Activated naive CD4-positive, alpha-beta T cell treated with anti-CD3 and anti-CD28 coated beads, Interleukin-2, amount 50 U/mL, for 16 hours (primary cell): ENCODE results near the gene MAGEB4.
"Not testable (repeated sequence)": the region's sequence is repeated elsewhere in the genome, so short reads cannot be mapped to it uniquely, and the experiment has no call there.

ENCODE experiments used
- DNase-seq: peaks from one replicate; pipeline ENCODE4 v3.0.0-alpha.2; 2020

The MAGEB4 gene, protein sequence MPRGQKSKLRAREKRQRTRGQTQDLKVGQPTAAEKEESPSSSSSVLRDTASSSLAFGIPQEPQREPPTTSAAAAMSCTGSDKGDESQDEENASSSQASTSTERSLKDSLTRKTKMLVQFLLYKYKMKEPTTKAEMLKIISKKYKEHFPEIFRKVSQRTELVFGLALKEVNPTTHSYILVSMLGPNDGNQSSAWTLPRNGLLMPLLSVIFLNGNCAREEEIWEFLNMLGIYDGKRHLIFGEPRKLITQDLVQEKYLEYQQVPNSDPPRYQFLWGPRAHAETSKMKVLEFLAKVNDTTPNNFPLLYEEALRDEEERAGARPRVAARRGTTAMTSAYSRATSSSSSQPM

DNA sequence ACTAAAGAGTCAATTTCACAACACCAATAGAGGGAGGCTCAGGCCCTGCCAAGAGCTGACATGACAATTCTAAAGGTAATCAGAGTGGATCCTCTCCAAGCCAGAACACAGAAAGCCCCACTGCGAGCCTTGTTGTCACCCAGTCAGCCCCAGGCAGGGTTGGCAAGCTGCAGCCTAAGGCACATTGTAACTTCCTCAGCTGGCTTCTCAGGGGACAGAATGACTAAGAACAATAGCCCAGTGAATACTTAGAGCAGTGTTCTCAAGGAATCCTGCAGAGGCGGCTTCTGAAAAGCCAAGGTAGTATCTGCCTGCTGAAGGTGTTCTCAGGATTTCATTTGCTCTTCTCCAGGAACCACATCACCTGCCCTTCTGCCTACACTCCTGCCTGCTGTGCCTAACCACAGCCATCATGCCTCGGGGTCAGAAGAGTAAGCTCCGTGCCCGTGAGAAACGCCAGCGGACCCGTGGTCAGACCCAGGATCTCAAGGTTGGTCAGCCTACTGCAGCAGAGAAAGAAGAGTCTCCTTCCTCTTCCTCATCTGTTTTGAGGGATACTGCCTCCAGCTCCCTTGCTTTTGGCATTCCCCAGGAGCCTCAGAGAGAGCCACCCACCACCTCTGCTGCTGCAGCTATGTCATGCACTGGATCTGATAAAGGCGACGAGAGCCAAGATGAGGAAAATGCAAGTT is at the start of gene MAGEB4:
TSS of gene MAGEB4 (plus strand) at position 277 of the 692 bp plus-strand sequence. CDS start at position 413, 136 bp downstream.
- DNase-seq, result no peak

GRCh38 chrX:30193910-30194309 is 47.9 kb upstream of the MAGEB4 start:
- not testable (repeated sequence) for DNase-seq

- no peak for DNase-seq
Observed at GRCh38 chrX:30196322-30196721, 45.5 kb upstream of the MAGEB4 start.

GRCh38 chrX:30212172-30212571 is 29.6 kb upstream of the MAGEB4 start:
- no peak for DNase-seq

- no peak for DNase-seq
Observed at GRCh38 chrX:30215357-30215843, 26.4 kb upstream of the MAGEB4 start, which contains the start of gene MAGEB2. TSS of gene MAGEB2 (plus strand) at chrX:30215563. CDS start at chrX:30218581, 3,018 bp downstream.

GRCh38 chrX:30217465-30217864 is 24.3 kb upstream of the MAGEB4 start:
- DNase-seq, result no peak

DNA sequence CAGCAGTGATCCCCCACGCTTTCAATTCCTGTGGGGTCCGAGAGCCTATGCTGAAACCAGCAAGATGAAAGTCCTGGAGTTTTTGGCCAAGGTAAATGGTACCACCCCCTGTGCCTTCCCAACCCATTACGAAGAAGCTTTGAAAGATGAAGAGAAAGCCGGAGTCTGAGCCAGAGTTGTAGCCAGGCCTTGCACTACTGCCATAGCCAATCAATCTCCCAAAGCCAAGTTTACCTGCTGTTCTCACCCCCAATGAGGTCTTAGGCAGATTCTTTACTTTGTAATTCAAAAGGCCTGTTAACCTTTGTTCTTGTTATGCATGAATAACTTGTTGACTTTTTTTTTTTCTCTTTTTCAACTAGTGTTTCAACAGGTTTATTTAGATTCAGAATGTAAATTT is 22.4 kb upstream of the MAGEB4 start:
- no peak for DNase-seq

GRCh38 chrX:30220661-30221060 is 21.1 kb upstream of the MAGEB4 start:
- no peak for DNase-seq

GRCh38 chrX:30224536-30224935 is 17.3 kb upstream of the MAGEB4 start:
- DNase-seq, result no peak

DNA sequence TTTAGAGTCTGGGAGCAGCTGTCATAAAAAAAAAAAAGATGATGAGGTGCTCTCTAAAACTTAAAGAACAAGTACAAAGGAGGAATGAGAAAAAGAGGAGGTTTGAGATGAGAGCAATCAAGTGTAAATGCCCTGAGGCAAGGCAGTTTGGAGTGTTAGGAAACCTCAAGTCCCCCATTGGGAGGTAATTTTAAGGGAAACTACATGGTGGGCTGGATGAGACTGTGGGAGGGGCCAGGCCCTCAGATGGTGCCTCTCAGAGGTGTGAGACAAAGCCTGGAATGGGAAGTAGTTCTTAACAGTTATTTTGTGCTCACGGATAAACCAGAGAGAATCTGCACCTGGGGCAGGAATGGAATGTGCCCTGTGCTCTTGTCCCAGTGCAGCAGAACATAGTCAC is 13.3 kb upstream of the MAGEB4 start:
- DNase-seq, result no peak

DNA sequence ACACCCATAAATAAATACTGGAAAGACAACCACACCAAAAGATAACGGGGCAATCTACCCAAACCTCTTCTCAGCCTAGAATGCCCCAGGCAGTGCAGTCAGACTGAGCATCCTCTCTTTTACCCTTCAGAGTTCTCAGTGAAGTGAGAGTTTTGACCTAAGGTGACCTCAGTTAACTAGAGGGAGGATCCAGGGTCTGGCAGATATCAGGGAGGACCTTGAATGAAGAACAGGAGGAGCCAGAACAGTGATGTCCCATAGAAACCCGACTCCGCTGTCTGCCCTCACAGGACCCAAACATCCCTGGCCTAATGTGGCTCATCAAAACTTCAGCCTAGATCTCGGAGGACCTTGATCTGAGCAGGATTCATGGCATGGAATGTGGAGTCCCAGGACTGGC is 11.4 kb upstream of the MAGEB4 start, which contains the start of gene MAGEB3:
TSS of gene MAGEB3 (plus strand) at position 263 of the 400 bp plus-strand sequence. CDS start 5,268 bp downstream, outside the sequence.
- DNase-seq, result no peak

DNA sequence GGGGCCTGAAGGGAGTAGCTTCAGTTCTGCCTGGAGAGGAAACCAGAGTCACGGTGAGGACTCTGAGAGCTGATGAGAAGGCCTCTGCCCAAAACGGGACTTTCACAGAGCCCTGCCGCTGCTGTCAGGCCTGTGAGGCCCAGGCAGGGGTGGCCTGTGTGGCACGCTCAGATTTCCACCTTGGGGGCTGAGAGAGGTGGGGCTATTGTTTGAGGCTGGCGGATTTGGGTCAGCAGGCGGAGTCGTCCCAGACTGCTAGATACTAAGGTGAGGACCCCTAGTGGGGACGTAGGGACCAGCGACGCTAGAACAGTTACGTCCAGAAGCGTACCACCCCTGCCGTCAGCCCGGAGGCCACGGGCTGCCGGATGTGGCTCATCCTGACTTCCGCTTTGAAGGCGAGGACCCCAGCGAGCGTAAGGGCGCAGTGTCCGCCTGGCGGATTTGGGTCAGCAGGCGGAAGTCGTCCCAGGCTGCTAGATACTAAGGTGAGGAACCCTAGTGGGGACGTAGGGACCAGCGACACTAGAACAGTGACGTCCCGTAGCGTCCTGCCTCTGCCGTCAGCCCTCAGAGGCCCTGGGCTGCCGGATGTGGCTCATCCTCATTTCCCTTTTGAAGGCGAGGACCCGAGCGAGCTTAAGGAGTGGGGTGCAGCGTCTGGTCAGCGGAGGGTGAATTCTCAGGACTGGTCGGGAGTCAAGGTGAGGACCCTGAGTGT is 5.1 kb downstream of the MAGEB4 start, which contains the start of gene MAGEB1:
TSS of gene MAGEB1 (plus strand) at position 378 of the 721 bp plus-strand sequence. CDS start 3,348 bp downstream, outside the sequence.
- no peak for DNase-seq

DNA sequence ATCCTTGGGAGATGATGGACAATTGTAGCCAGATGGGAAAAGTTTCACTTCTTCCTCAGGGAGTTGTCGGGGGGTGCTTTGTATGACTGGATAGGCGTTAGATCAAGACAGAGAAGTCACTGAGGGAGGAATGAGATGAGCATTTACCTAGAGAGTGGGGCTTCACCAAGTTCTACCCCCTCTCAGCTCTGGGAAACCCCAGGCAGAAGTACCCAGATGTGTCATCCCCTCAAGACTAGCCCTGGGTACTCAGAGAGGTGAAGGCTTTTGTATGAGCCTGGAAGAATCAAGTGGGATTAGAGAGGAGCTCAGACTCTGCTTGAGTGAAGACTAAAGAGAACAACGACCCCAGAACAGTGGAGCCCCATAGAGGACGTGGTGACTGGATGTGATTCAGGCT is 7.1 kb downstream of the MAGEB4 start:
- DNase-seq, result no peak

DNA sequence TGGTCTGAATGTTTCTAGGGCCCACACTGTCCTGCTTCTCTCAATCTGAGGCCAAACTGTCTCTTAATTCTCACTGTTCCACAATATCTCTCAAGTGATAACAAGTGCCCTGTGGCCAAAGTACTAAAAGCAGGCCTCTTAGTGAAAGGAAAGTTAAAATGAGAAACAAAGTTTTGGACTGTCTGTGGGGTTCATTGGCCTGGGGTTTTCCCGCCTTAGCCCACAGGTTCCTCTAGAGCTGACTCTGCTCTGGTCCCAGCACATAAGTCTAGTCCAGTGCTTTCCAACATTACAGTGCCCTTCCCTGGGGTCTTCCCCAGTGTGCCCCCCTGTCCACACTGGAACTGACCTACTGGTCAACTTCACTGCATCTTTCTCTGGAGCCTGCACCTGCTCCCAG is 11.5 kb downstream of the MAGEB4 start:
- no peak for DNase-seq

DNA sequence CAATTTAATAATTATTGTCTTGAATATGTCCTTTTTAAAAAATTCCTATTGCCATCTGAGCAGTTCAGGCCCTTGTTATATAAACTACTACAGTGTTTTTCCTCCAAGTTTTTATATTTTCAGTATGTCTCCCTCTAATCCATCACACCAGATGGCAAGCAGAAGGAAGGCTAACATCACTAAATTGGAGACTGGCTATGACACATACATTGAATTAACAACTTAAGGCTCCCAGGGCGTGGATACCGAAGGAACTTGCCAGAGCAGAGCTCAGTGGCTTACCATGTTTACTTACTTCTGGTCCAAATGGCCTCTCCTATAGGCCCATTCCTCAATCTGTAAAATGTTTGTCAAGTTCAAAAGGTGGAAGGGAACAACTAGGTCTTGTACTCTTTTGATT is 18.1 kb downstream of the MAGEB4 start:
- DNase-seq, result no peak

DNA sequence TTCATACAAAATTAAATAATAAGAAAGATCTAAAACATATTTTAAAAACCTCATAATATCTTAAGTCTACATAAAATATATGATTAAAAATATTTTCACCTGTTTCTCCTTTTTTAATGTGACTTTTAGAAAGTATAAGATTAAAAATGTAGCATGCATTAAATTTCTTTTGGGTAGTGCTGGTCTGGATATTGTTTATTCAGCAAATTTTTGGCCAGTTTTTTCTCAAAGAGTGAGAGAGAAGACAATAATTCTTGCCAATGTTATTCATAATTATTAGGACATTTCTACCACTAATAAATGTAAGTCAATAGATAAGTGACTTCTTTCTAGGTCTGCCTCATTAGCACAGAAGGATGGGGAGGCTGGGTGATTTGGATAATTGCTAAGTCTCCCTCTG is 19.2 kb downstream of the MAGEB4 start:
- no peak for DNase-seq

GRCh38 chrX:30262763-30263162 is 21.0 kb downstream of the MAGEB4 start:
- no peak for DNase-seq

DNA sequence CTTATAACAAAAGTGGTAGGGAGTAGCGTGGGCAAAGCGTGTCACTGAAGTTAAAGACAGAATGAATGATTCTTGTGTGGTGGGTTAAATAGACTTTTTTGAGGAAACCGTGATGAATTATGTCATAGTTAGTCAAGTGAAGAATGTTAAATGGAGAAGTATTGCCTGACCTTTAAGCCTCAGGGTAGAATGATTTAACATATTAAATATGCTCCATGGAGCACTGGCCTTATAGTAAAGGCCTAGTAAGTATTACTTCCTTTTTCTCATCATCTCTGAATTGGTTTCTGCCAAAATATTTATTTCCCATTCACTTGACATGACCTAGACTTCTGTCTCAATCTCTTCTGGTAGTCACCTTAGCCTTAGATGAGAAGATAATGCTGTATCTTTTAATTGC is 28.8 kb downstream of the MAGEB4 start:
- no peak for DNase-seq

DNA sequence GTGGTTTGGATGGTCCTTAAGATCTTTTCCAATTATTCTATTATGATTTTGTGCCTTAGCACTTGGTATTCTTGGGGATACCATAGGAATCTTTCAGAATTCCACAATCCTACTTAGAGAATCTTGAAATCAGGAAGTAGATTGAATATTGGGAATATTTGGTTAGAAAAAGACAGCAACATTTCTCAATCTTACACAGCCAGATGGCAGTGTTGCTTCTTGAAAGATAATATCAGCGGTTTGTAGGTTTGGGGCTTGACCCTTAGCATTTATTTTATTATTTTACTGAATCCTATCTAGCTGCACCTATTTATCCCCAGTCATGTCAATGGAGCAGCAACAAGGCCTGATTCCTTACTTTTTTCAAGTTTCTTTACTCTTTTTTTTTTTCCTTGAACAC is 33.7 kb downstream of the MAGEB4 start:
- DNase-seq, result no peak

DNA sequence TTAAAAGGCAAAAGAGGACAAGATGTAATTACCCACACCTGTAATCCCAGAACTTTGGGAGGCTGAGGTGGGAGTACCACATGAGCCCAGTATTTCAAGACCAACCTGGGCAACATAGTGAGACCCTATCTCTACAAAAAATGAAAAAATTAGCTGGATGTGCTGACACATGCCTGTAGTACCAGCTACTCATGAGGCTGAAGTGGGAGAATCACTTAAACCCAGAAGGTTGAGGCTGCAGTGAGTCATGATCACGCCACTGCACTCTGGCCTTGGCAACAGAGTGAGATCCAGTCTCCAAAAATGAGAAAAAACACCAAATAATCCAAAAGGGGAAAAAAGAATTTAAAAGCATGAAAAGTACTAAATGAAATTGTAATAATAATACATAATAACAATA is 36.6 kb downstream of the MAGEB4 start:
- no peak for DNase-seq

DNA sequence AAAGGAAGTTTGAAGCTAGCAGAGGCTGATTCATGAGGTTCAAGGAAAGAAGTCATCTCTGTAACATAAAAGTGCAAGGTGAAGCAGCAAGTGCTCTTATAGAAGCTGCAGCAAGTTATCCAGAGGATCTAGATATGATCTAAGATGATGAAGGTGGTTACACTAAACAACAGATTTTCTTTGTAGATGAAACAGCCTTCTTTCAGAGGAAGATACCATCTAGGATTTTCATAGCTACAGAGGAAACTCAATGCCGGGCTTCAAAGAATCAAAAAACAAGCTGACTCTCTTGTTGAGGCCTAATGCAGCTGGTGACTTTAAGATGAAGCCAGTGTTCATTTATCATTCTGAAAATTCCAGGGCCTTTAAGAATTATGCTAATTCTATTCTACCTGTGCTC is 38.6 kb downstream of the MAGEB4 start:
- DNase-seq, result no peak

- DNase-seq, result no peak
Observed at GRCh38 chrX:30282527-30282926, 40.7 kb downstream of the MAGEB4 start.
